HEK293 (cell line): Measurements from ENCODE around the gene PTPRCAP.
A peak's percentile ranks its signal among the peaks of the same experiment; 100 is the strongest.

ENCODE experiments used
- BCL6B ChIP-seq: fragments of 450-650 bp; formaldehyde crosslinking; IDR thresholded peaks from 2 replicates; pipeline ENCODE4 v1.5.1; 2017; ENCODE audit warnings: missing biosample characterization, missing genetic modification characterization
- EGR2 ChIP-seq: fragments of 450-650 bp; formaldehyde crosslinking; IDR thresholded peaks from 2 replicates; pipeline ENCODE4 v1.5.1; 2016; ENCODE audit warnings: low read depth, missing biosample characterization, missing genetic modification characterization
- KLF16 ChIP-seq: fragments of 450-650 bp; formaldehyde crosslinking; IDR thresholded peaks from 2 replicates; pipeline ENCODE4 v1.5.1; 2017; ENCODE audit warnings: missing biosample characterization, missing genetic modification characterization
- MZF1 ChIP-seq: fragments of 450-650 bp; formaldehyde crosslinking; IDR thresholded peaks from 2 replicates; pipeline ENCODE4 v1.5.1; 2017; ENCODE audit warnings: missing biosample characterization, missing genetic modification characterization, borderline replicate concordance
- PBX3 ChIP-seq: sonication (generic); formaldehyde crosslinking; IDR thresholded peaks from 2 replicates; pipeline ENCODE4 v1.8.1; 2022; ENCODE audit warnings: mild to moderate bottlenecking, moderate library complexity, missing genetic modification reagents
- PRDM2 ChIP-seq: fragments of 450-650 bp; formaldehyde crosslinking; IDR thresholded peaks from 2 replicates; pipeline ENCODE4 v1.5.1; 2016; ENCODE audit warnings: missing biosample characterization, missing genetic modification characterization, borderline replicate concordance
- YY2 ChIP-seq: fragments of 450-650 bp; formaldehyde crosslinking; IDR thresholded peaks from 2 replicates; pipeline ENCODE4 v1.5.1; 2016; ENCODE audit warnings: missing biosample characterization, missing genetic modification characterization
- ZBTB21 ChIP-seq: fragments of 450-650 bp; formaldehyde crosslinking; IDR thresholded peaks from 2 replicates; pipeline ENCODE4 v1.5.1; 2017; ENCODE audit warnings: missing biosample characterization, missing genetic modification characterization
- ZEB2 ChIP-seq: fragments of 450-650 bp; formaldehyde crosslinking; IDR thresholded peaks from 2 replicates; pipeline ENCODE4 v1.5.1; 2016; ENCODE audit warnings: missing biosample characterization, missing genetic modification characterization
- ZFHX2 ChIP-seq: fragments of 450-650 bp; formaldehyde crosslinking; conservative IDR thresholded peaks from 2 replicates; pipeline ENCODE4 v1.5.1; 2016; ENCODE audit warnings: missing biosample characterization, missing genetic modification characterization
- ZNF121 ChIP-seq: fragments of 450-650 bp; formaldehyde crosslinking; IDR thresholded peaks from 2 replicates; pipeline ENCODE4 v1.5.1; 2016; ENCODE audit warnings: missing biosample characterization, missing genetic modification characterization
- ZNF2 ChIP-seq: fragments of 450-650 bp; formaldehyde crosslinking; IDR thresholded peaks from 2 replicates; pipeline ENCODE4 v1.5.1; 2016; ENCODE audit warnings: missing biosample characterization, missing genetic modification characterization
- ZNF26 ChIP-seq: fragments of 450-650 bp; formaldehyde crosslinking; IDR thresholded peaks from 2 replicates; pipeline ENCODE4 v1.5.1; 2016; ENCODE audit warnings: missing biosample characterization, missing genetic modification characterization
- ZNF280D ChIP-seq: fragments of 450-650 bp; formaldehyde crosslinking; IDR thresholded peaks from 2 replicates; pipeline ENCODE4 v1.5.1; 2016; ENCODE audit warnings: missing biosample characterization, missing genetic modification characterization
- ZNF362 ChIP-seq: fragments of 450-650 bp; formaldehyde crosslinking; IDR thresholded peaks from 2 replicates; pipeline ENCODE4 v1.5.1; 2016; ENCODE audit warnings: missing biosample characterization, missing genetic modification characterization
- ZNF404 ChIP-seq: fragments of 450-650 bp; formaldehyde crosslinking; IDR thresholded peaks from 2 replicates; pipeline ENCODE4 v1.5.1; 2017; ENCODE audit warnings: missing biosample characterization, missing genetic modification characterization
- ZNF548 ChIP-seq: fragments of 450-650 bp; formaldehyde crosslinking; IDR thresholded peaks from 2 replicates; pipeline ENCODE4 v1.5.1; 2016; ENCODE audit warnings: missing biosample characterization, missing genetic modification characterization
- ZNF596 ChIP-seq: fragments of 450-650 bp; IDR thresholded peaks from 2 replicates; pipeline ENCODE4 v1.5.0; 2018; ENCODE audit warnings: missing biosample characterization, mild to moderate bottlenecking, missing genetic modification characterization, moderate library complexity
- ZNF610 ChIP-seq: fragments of 450-650 bp; formaldehyde crosslinking; IDR thresholded peaks from 2 replicates; pipeline ENCODE4 v1.5.1; 2016; ENCODE audit warnings: missing biosample characterization, missing genetic modification characterization, borderline replicate concordance
- ZNF664 ChIP-seq: fragments of 450-650 bp; formaldehyde crosslinking; IDR thresholded peaks from 2 replicates; pipeline ENCODE4 v1.5.1; 2016; ENCODE audit warnings: missing biosample characterization, missing genetic modification characterization
- ZNF747 ChIP-seq: fragments of 450-650 bp; formaldehyde crosslinking; IDR thresholded peaks from 2 replicates; pipeline ENCODE4 v1.5.1; 2016; ENCODE audit warnings: missing biosample characterization, missing genetic modification characterization
- ZNF76 ChIP-seq: fragments of 450-650 bp; formaldehyde crosslinking; IDR thresholded peaks from 2 replicates; pipeline ENCODE4; 2016; ENCODE audit warnings: low read depth, missing biosample characterization, missing genetic modification characterization, borderline replicate concordance
- ZSCAN30 ChIP-seq: fragments of 450-650 bp; IDR thresholded peaks from 2 replicates; pipeline ENCODE4 v1.5.1; 2018; ENCODE audit warnings: missing biosample characterization, mild to moderate bottlenecking, missing genetic modification characterization, moderate library complexity
- ZXDB ChIP-seq: fragments of 450-650 bp; formaldehyde crosslinking; IDR thresholded peaks from 2 replicates; pipeline ENCODE4 v1.5.1; 2016; ENCODE audit warnings: missing biosample characterization, missing genetic modification characterization

PTPRCAP gene

GRCh38 chr11:67428052-67429001 is 9.2 kb downstream of the PTPRCAP start, which contains the start of gene RPS6KB2 (continued):
- TF ChIP-seq PRDM2 (no peak), ZNF404 (no peak), ZNF362 (tag by site-specific recombination) (no peak), YY2 (tag by site-specific recombination) (peak; percentile 90), ZEB2 (tag by site-specific recombination) (peak; percentile 84), ZBTB21 (peak; percentile 69; the same call in 1 of the 2 replicates), ZNF610 (tag by site-specific recombination) (no peak), ZNF747 (tag by site-specific recombination) (no peak), ZXDB (tag by site-specific recombination) (peak; percentile 78), ZNF26 (tag by site-specific recombination) (no peak), EGR2 (0 out of 2 replicates have a peak, but pooled peaks have one; percentile 14), ZFHX2 (tag by site-specific recombination) (no peak; the same call in 1 of the 2 replicates), ZNF596 (no peak), BCL6B (tag by site-specific recombination) (no peak), PBX3 (no peak), MZF1 (tag by site-specific recombination) (no peak), ZNF548 (tag by site-specific recombination) (no peak), KLF16 (peak; percentile 69; the same call in 1 of the 2 replicates), ZNF280D (tag by site-specific recombination) (no peak), ZNF121 (tag by site-specific recombination) (no peak), ZNF76 (tag by site-specific recombination) (peak; percentile 98), ZNF664 (tag by site-specific recombination) (no peak), ZSCAN30 (tag by site-specific recombination) (peak; percentile 50; the same call in 1 of the 2 replicates), ZNF2 (tag by site-specific recombination) (no peak)
